Kidney glomerular epithelial cell (primary cell): Measurements from ENCODE around the gene SCYGR8.

Experiments used
- DNase-seq: peaks from one replicate; lab custom pipeline; 2025; lab: John Stamatoyannopoulos, UW

The SCYGR8 gene

DNA sequence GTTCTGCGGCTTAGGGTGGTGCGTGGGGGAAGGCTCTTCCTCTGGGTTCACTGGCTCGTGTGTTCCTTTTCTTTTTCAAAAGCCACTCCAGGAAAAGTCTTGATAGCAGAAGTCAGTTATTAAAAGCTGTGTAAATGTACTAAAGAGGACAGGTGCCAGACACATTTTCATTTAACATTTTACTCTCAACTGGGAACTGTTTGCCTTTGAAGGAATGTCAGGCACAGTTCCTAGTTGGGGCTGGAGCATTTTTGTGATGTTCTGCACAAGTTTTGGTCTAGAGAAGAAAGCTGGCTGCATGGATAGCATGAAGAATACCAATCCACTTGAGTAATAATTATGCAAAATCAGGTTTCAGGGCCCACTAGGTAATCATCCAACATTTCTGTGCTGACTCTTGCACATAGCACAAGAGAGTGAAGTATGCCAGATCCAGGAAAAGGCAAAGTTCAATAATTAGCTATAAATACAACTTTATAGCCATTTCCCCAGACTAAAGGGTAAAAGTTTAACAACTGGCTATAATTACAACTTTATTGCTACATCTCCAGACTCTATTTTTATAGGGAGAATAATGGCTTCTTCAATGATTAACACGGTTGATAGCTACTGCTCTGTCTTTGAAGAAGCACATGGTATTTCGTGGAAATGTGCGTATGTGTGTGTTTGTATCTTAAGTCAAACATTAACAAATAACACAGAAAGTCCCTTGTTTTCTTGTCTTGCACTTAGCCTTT is 16.2 kb downstream of the SCYGR8 start:
- DNase-seq: peak; percentile 91

DNA sequence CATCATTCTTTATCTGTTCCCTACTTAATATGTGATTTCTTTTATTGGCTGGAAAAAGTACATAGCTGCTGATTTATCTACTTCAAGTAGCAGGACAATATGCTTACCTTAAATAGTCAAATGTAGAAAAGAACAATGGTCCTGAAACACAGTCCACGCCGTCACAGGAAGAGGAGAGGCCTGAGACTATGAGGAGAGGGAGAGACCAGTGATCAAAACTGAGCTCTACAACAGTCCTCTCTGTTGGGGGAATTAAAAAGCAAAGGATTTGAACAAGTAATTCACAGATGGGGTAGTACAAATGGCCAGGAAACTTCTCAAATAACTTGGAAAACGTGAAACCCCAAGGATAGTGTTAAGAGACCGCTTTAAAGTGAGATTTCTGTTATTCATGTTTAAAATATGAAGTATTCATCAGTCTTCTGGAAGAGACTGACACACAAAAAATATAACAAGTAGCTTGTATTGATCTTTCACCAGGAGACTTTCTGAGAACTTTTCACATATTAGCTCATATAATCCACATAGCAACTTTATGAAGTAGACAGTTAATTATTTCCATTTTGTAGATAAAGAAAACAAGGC is 20.2 kb downstream of the SCYGR8 start:
- DNase-seq: no peak

DNA sequence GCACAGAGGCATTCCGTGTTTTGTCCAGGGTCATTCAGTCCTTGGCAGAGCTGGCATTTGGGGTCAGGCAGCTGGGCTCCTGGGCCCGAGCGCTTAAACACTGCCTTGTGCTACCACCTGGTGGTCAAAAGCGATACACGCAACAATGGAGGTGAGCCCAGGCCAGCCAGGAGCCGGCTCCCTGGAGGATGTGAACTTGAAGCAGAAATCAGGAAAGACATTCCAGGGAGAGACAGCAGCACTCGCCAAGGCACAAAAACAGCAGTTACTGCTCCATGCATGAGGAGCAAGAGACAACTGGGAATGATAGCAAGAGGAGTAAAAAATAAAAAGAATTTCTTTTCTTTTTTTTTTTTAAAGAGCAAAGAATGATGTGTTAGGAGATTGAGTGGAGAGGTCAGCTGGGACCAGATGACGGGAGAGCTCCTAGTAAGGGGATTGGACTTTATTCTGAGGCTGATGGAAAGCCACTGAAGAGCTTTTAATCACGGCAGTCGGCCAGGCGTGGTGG is 20.7 kb downstream of the SCYGR8 start:
- DNase-seq: peak; percentile 74

GRCh38 chr2:227767830-227768229 is 22.1 kb downstream of the SCYGR8 start:
- no peak for DNase-seq

GRCh38 chr2:227772197-227772661 is 26.5 kb downstream of the SCYGR8 start:
- DNase-seq: no peak

GRCh38 chr2:227772932-227773331 is 27.2 kb downstream of the SCYGR8 start:
- no peak for DNase-seq

DNA sequence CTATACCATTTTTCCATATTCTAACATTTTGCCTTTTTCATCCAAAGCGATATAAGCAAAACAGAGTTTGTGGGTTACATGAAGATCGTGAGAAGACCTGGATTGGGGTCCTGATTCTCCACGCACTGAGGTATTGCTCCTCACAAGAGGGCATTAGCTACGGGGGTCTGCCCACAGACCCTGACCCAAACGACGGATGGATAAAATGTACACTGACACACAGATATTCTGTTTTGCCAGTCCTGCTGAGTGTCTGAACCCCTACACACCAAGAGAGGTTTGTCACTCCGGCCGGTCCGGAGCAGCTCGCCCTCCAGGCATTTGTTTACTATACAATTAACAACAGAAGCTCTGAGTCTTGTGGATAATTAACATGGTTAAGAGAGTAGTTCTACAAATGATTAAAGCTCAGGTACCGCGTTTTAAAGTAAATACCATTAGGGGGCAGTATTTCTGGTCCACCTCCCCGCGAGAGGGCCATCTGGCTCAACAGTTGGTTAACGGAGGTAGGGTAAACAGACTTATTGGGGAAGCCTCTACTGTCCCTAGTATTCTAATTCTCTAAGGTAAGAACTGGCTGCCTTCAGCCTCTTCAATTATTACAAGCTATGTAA is 28.4 kb downstream of the SCYGR8 start:
- DNase-seq: peak; percentile 31

DNA sequence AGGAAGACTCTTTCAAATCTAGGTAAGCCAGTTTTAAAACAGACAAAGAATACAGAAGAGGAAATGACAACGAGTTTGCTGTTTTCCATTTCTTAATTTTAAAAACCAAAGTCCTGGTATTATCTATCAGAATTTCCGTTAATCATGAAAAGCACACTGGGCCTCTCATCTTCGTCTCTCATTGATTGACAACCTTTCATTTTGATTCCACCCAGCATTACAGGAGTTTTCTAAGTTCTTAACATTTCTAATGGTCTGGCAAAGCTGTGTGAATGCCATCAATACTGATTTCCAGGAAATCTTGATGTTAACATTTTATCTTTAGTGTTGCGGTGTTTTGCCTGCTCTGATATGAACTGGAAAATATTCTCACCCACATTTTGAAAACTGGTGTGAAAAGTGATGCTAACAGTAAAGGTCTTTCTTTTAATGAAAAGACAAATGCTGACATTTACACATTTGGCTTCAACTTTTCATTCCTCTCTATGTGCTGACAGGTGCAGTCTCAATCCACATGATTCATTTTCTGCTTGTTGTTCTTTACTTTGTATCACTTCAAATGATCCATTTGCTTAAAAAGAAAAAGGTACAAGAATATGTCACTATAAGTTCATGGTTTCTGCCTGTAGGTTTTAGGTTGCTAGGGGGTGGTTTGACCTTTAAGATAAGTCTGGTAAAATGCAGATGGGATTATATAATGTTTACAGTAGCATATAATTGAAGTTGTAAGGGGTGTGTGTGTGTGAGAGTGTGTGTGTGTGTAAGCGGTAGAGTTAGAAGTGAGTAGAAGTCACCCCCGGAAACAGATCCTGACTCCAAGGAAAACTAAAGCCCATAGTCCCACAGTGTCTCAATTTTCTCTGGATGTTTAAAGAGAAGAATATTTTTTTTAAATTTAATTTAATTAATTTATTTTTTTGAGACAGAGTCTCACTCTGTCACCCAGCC is 29.5 kb downstream of the SCYGR8 start:
- DNase-seq: no peak

GRCh38 chr2:227780981-227781615 is 35.4 kb downstream of the SCYGR8 start:
- no peak for DNase-seq

DNA sequence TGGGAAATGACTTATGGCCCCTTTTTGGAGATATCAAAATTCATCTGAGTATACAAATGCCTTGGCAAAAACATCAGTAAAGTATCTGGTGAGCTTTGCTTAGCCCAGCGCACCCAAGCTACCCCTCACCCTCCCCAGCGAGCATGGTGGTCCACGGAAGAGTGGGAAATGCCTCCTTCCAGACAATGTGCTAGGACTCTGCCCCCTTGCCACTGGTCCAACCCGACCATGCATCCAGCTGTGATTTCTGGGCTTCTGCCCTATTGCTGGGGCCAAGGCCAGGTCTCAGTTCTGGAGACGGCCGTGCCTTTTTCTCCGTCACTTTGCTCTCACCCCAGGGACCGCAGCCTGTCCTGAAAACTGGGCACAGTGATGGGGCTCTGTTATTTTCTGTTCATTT is 36.1 kb downstream of the SCYGR8 start:
- DNase-seq: no peak

GRCh38 chr2:227782804-227783203 is 37.1 kb downstream of the SCYGR8 start:
- no peak for DNase-seq

DNA sequence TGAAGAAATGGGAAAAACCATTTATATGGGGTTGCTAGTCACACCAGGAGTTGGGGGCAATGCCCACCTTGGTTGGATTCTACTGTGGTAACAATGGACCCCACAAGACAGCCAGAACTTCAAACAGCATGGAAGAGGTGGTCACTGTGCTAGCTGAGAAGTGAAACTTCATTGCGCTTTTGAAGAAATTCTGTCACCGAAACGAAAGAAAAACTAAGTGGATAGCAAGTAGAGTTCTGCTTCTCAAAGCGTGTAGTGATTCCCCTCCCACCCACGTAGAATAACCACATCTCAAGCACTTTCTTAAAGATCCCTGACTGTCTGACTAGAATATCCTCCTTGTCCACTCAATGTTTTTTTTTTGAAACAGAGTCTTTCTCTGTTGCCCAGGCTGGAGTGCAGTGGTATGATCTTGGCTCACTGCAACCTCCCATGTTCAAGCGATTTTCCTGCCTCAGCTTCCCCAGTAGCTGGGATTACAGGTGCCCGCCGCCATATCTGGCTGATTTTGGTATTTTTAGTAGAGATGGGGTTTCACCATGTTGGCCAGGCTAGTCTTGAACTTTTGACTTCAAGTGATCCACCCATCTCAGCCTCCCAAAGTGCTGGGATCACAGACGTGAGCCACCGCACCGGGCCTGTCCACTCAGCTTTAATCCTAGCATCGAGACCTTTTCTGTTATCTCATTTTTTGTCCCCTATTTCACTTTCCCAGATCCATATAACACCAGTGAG is 37.9 kb downstream of the SCYGR8 start:
- no peak for DNase-seq

DNA sequence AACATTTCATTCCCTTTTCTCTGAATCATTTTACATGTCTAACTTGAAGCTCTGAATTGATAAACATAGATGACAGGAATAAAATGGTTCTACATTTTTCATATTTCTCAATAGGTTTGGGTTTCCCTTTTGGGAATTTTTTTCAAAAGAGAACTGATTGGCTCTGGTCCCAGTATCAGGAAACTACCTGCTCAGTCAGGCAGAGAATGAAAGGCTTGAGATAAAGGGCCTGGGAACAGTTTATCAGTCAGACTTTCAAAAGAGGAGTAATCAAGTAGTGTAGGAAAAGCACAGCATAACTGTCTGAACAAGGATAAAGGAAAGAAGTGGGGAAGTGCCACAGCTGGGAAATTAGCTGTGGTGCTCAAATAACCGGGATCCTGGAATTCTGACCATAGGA is 39.6 kb downstream of the SCYGR8 start:
- peak; percentile 29 for DNase-seq

- no peak for DNase-seq
These were observed 42.9 kb downstream of the SCYGR8 start for GRCh38 chr2:227788561-227789018.

DNA sequence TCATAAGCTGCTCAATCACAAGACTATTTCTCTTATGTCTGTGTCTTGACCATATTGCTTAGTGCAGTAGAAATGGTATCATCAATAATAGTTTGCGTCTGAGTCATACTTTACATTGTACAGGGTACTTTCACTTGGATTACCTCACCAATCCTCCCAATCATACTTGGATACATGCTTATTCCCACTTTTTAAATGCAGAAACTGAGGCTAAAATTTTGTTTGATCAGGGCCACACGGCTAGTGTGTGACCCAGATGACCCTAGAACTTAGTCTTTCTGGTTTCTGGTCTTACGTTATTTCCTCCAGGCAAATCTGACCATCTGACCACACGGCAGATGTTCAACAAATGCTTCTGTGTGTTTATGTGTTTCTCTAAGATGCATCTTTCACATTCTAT is 44.1 kb downstream of the SCYGR8 start:
- DNase-seq: no peak

DNA sequence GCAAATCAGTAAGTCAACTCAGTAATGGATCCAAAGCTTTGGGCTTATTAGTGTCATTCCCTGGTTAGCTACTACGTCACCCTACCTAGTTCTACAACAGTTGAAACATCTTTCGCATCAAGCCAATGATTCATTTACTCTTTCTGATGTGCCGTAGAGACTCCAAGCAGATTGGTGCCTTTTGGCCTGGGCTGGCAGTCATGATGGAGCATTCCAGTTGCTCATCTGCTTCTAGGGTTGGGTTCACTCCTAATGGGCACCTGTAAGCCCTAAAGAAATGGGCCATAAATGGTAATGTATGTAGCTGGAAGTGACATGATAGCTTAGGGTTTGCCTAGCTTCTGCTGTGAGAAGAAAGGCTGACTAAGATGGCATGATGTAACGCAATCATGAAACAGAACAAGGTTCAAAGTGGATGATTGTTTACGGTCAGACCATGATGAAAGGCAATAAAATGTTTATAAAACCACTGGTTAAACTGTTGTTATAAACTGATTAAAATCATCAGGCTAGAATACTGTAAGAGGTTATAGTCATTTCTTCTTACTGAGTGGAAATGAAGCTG is 47.5 kb downstream of the SCYGR8 start:
- no peak for DNase-seq
